ENCODE data around the gene MTHFS. TPM values are rescaled to one million over a fixed set of nuclear protein-coding genes. Genes with fewer than 3 reads are reported as not detected.

Gene MTHFS
- total and polyA plus RNA-seq, 11 donors, result 5.7 to 45.5 (median 13.4) TPM

- no peaks in the 10 kb centered on the region for H3K9me3 ChIP-seq
- DNase-seq, result no peak
- no peak for ATAC-seq
- peak overlapping the region; percentile 79 to 98 (median 92) for H3K27ac ChIP-seq
- no peak for TF ChIP-seq CTCF (IDR thresholded peaks at IDR 0.05)
- no peak for TF ChIP-seq POLR2A (IDR thresholded peaks at IDR 0.05)
- peaks cover 0 to 30% (median 7%) of the 10 kb centered on the region in 12 donors for H3K4me1 ChIP-seq
- H3K36me3 ChIP-seq, result peaks cover 0 to 6% (median 0%) of the 10 kb centered on the region in 9 donors
- no peaks in the 10 kb centered on the region for H3K27me3 ChIP-seq
- 26 to 64% (median 33%) methylated on average over 8 of the region's 8 CpGs for WGBS, 4 donors
- H3K4me3 ChIP-seq, result peak overlapping the region; percentile 64 to 92 (median 82)
- intact Hi-C loops (cut with DNase I), result loop anchor here in 9 of 10 donors (1.0 to 10.0 kb wide), 7 partner anchors 25 to 277 kb away; partner anchors contain the start of genes FAH (in 1 of the 9) and ZFAND6 (in 1 of the 9)
Observed at GRCh38 chr15:79897380-79897678, 515 bp upstream of the MTHFS start.

DNA sequence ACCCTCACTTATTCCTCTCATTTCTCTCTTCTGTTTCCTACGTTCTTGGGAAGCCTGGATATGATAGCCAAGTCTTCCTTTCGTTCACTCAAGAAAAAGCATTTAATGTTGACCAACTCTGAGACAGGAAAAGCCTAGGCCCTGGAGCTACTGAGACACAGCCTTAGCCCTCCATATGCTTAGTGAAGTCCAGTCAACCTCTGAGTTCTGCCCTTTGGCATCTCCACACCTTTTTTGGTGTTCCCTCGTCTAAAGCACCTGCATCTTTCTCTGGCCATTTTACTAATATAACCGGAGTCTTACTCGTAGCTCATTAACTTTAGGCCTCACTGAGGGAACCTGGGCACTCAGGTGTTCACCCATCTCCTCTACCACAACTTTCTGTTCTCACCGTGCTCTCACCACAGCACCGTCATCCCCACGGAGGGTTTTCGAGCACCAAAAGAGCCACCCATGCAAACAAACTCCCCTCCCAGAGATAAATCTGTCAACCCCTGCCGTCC is 632 bp downstream of the MTHFS start:
- Histone ChIP-seq H3K9me3 (no peaks in the 10 kb centered on the region), H3K27ac (peak overlapping the region in 11 of 12 donors; percentile 84 to 98 (median 93)), H3K4me3 (peak overlapping the region; percentile 64 to 92 (median 82)), H3K4me1 (peaks cover 0 to 30% (median 7%) of the 10 kb centered on the region in 12 donors), H3K27me3 (no peaks in the 10 kb centered on the region), H3K36me3 (peaks cover 0 to 8% (median 0%) of the 10 kb centered on the region in 9 donors)
- WGBS, 4 donors, result 13 to 29% (median 22%) methylated on average over 10 of the region's 10 CpGs
- DNase-seq (no peak), ATAC-seq (peak in 3 of 4 donors; percentile 1 to 16 (median 5))
- TF ChIP-seq POLR2A (IDR thresholded peaks at IDR 0.05) (no peak), CTCF (IDR thresholded peaks at IDR 0.05) (no peak)
- intact Hi-C loops (cut with DNase I), result loop anchor here in 9 of 10 donors (2.0 to 10.0 kb wide), 6 partner anchors 27 to 279 kb away; partner anchors contain the start of genes FAH (in 1 of the 9) and ZFAND6 (in 1 of the 9)

DNA sequence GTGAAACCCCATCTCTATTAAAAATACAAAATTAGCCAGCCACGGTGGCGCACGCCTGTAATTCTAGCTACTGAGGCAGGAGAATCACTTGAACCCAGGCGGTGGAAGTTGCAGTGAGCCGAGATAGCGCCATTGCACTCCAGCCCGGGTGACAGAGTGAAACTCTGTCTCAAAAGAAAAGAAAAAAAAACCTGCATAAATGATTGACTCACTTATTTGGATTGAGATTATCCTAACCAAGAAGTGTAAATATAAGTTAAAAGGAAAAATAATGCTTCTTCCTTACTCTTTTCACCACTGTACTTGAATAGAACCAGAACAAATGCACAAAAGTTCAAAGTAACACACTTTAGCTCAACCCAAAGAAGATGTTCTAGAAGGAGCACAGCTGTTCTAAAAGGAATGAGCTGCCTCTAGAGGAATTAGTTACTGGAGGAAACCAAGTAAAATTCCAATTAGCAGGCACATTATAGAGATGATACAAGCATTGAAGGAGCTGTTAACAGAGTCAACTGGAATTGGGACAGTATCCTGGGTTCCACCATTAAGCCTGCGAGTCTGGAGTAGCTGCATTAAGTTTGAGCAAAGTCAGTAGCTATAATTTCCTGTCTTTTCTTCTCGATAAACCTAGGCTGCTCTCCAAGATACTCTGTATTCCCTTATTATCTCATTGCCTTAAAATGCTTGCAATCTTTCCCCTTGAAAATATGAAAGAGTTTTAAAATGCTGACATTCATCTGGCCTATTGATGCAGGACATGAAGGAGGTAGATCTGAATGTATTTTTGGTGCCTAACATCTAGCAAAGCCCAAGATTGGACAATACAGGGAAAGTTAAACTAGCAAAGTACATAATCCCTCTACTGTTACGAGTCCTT is 9.5 kb downstream of the MTHFS start:
- H3K9me3 ChIP-seq, result no peaks in the 10 kb centered on the region
- H3K4me3 ChIP-seq, result no peak overlapping the region
- no peak for DNase-seq
- no peaks in the 10 kb centered on the region for H3K4me1 ChIP-seq
- no peaks in the 10 kb centered on the region for H3K27me3 ChIP-seq
- no peak overlapping the region for H3K27ac ChIP-seq
- TF ChIP-seq CTCF (IDR thresholded peaks at IDR 0.05) (no peak), POLR2A (IDR thresholded peaks at IDR 0.05) (no peak)
- peaks cover 0 to 51% (median 22%) of the 10 kb centered on the region in 9 donors for H3K36me3 ChIP-seq
- no peak for ATAC-seq
- 76 to 88% (median 87%) methylated on average over 10 of the region's 10 CpGs for WGBS, 4 donors
- intact Hi-C loops (cut with DNase I), result loop anchor here in 1 of 10 donors (10.0 kb wide), 1 partner anchor 278 kb away; no protein-coding TSS in a partner anchor

DNA sequence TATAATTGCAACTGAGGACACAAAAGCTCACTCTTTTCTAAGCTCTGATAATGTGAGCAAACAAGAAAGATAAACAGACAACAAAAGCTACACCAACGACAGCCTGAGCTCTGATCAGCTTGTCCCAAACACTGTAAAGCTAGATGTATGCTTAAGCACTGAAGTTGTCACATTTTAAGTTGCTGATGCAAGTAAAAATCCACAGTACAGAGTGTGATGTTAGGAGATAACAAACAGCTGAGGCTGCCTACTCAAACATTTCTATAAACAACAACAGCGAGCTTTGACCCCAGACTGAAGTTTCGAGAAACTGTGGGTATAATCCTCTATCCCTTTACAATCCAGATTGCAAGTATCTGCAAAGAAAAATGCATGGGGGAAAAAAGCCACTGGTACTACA is 10.7 kb downstream of the MTHFS start:
- Histone ChIP-seq H3K9me3 (no peaks in the 10 kb centered on the region), H3K27me3 (no peaks in the 10 kb centered on the region), H3K4me3 (no peak overlapping the region), H3K36me3 (peaks cover 0 to 59% (median 26%) of the 10 kb centered on the region in 9 donors), H3K27ac (no peak overlapping the region), H3K4me1 (peaks cover 0 to 7% (median 0%) of the 10 kb centered on the region in 12 donors)
- intact Hi-C loops (cut with DNase I), result loop anchor here in 1 of 10 donors (10.0 kb wide), 1 partner anchor 279 kb away; no protein-coding TSS in a partner anchor
- 79 to 83% (median 80%) methylated on average over 3 of the region's 3 CpGs for WGBS, 4 donors
- ATAC-seq (no peak), DNase-seq (no peak)
- TF ChIP-seq CTCF (IDR thresholded peaks at IDR 0.05), result no peak
- TF ChIP-seq POLR2A (IDR thresholded peaks at IDR 0.05), result no peak
